GM19238 (cell line): ENCODE results near the gene TNNT1.

Source experiments
- DNase-seq: peaks from one replicate; pipeline ENCODE4 v3.0.0; 2011; ENCODE audit warnings: low spot score; ENCODE audit not compliant: insufficient read length

TNNT1 gene

GRCh38 chr19:55091955-55092354 lies 57.1 kb downstream of the TNNT1 start:
- DNase-seq, result no peak

GRCh38 chr19:55091126-55091910 lies 57.7 kb downstream of the TNNT1 start:
- DNase-seq, result no peak

DNA sequence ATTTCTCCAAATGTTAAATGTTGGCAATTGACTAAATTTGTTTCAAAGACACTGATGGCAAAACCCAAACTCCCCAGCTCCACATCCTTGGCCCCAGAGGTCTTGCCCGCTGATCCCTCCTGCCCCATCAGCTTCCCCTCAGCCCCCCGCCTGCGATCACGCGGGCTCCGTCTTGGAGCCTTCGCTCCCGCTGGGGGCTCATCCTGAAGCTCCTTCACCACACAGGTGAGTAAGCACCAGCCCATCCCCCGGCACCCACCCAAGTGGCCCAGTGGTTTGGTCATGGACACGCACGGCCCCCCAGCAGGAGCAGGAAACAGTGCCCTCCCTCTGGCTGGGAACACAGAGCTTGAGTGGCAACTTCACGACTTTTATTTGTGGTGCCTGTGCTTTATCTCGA lies 58.4 kb downstream of the TNNT1 start:
- no peak for DNase-seq

DNA sequence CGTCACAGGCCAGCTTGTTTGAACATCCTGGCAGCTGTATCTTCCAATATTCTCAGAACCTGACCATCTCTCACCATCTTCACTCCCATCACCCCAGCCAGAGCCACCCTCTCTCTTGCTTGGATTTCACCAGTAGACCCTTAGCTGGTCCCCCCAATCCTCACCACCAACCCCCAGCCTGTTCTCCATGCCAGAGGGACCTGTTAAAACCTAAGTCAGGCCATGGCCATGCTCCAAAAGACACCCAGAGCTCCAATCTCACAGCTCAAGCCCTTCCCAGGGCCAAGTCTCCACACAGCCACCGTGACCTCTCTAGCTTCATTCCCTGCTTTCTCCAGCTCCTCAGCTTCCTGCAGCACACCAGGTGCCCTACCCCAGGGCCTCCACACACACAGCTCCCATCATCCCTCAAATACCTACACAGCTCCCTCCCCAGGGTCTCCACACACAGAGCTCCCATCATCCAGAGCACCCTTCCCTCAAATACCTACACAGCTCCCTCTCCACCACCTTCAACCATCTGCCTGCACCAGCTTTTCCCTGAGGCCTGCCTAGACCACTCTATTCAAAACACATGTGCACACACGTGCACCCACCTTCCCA lies 59.6 kb downstream of the TNNT1 start:
- DNase-seq, result no peak

- peak; percentile 80 for DNase-seq
Measured at GRCh38 chr19:55088543-55089341, 60.3 kb downstream of the TNNT1 start.

DNA sequence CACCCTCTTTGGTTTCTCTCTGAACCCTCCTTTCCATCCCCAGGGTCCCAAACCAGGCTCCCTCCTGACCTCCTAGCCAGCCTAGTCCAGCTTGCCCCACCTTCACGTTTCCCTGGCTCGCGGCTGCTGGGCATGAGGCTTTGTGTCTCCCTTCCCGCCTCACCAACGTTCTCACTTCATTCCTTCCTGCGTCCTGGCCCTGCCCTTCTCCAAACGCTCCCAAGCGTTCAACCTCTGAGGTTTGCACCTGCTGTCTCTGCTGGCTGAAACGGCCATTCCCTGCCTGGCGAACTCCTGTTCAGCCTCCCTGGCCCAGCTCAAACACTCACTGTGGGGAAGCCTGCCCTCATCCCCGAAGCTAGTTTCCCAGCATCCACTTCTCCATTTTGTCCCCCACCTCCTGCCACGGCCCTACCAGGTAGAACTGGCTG lies 61.0 kb downstream of the TNNT1 start:
- DNase-seq, result no peak

- no peak for DNase-seq
Measured at GRCh38 chr19:55087542-55087901, 61.5 kb downstream of the TNNT1 start.

- DNase-seq, result peak; percentile 63
Measured at GRCh38 chr19:55086730-55087541, 62.1 kb downstream of the TNNT1 start.

- DNase-seq, result no peak
Measured at GRCh38 chr19:55085923-55086715, 62.9 kb downstream of the TNNT1 start.

- no peak for DNase-seq
Measured at GRCh38 chr19:55084416-55084815, 64.6 kb downstream of the TNNT1 start.

GRCh38 chr19:55083004-55083850 lies 65.8 kb downstream of the TNNT1 start:
- no peak for DNase-seq
